Fibroblast of lung (primary cell): Measurements from ENCODE around the gene ATP8A1. TPM values are rescaled to one million over a fixed set of nuclear protein-coding genes. Genes with fewer than 3 reads are reported as not detected.

Source experiments
- DNase-seq, 2 donors: peaks; one replicate each; pipeline versions ENCODE4 v3.0.0 to v3.0.0-alpha.2; 2010; ENCODE audit warnings: low read depth in 2 of 2
- H2AFZ ChIP-seq: 2 replicates; pipeline ENCODE4 v1.5.1; 2012; ENCODE audit warnings: low read length, control low read depth, inconsistent platforms
- H3K27ac ChIP-seq: 2 replicates; pipeline ENCODE4 v1.5.1; 2011; ENCODE audit warnings: low read length, control low read depth; ENCODE audit not compliant: insufficient read depth
- H3K27me3 ChIP-seq: 2 replicates; pipeline ENCODE4 v1.5.1; 2011; ENCODE audit warnings: mild to moderate bottlenecking, low read length; ENCODE audit not compliant: control insufficient read depth, insufficient read depth
- H3K36me3 ChIP-seq: 2 replicates; pipeline ENCODE4 v1.5.1; 2011; ENCODE audit warnings: low read length; ENCODE audit not compliant: control insufficient read depth, insufficient read depth
- H3K4me1 ChIP-seq: 2 replicates; pipeline ENCODE4 v1.5.1; 2011; ENCODE audit warnings: low read length; ENCODE audit not compliant: control insufficient read depth, insufficient read depth; ENCODE audit errors: extremely low read depth
- H3K4me2 ChIP-seq: 2 replicates; pipeline ENCODE4 v1.5.1; 2011; ENCODE audit warnings: low read length, control low read depth; ENCODE audit not compliant: insufficient read depth; ENCODE audit errors: extremely low read depth
- H3K4me3 ChIP-seq, 4 experiments: fragments of 200-600 bp in 1 of 4; sonication (generic) in 1 of 4; replicated peaks in 1 of 4; 2 replicates each; pipeline ENCODE4 v1.5.1; 2011 to 2016; ENCODE audit warnings: low read length in 4 of 4, low read depth in 3 of 4, mild to moderate bottlenecking in 3 of 4, control low read depth in 2 of 4, inconsistent platforms in 1 of 4, mixed read lengths in 1 of 4; ENCODE audit not compliant: insufficient read depth in 1 of 4; ENCODE audit errors: control extremely low read depth in 1 of 4
- H3K79me2 ChIP-seq: 2 replicates; pipeline ENCODE4 v1.5.1; 2012; ENCODE audit warnings: mild to moderate bottlenecking, low read length, inconsistent platforms; ENCODE audit not compliant: control insufficient read depth, insufficient read depth
- H3K9ac ChIP-seq: 2 replicates; pipeline ENCODE4 v1.5.1; 2011; ENCODE audit warnings: mild to moderate bottlenecking, low read length, control low read depth; ENCODE audit not compliant: insufficient read depth
- H3K9me3 ChIP-seq: 2 replicates; pipeline ENCODE4 v1.5.1; 2012; ENCODE audit warnings: low read depth, low read length; ENCODE audit not compliant: control insufficient read depth, insufficient read depth
- H4K20me1 ChIP-seq: 2 replicates; pipeline ENCODE4 v1.5.1; 2011; ENCODE audit warnings: low read length; ENCODE audit not compliant: control insufficient read depth, insufficient read depth; ENCODE audit errors: extremely low read depth
- EZH2 ChIP-seq: IDR thresholded peaks from 2 replicates; pipeline ENCODE4 v1.5.1; 2012; ENCODE audit warnings: low read length, control low read depth, mild to moderate bottlenecking; ENCODE audit errors: missing control alignments
- polyA plus RNA-seq, 2 donors: library from polyadenylated mRNA; depleted of rRNA in 1 of 2; stranded (reverse) in 1 of 2; unstranded in 1 of 2; fragments of >200 nt; gene quantifications; 2 replicates each; pipeline ENCODE4 v1.2.1, GENCODE V29; 2011 to 2012; ENCODE audit warnings: missing spikeins in 1 of 2
- total RNA-seq: library from RNA; depleted of rRNA; stranded (reverse); fragments of >200 nt; gene quantifications from 2 replicates; pipeline ENCODE4 v1.2.1, GENCODE V29; 2014
- TF ChIP-seq, protein P1 (sequence below), 2 donors: IDR thresholded peaks in 1 of 2; conservative IDR thresholded peaks in 1 of 2; 1 replicate in 1 of 2; 2 replicates in 1 of 2; pipeline ENCODE4 v1.5.1; 2011 to 2012; ENCODE audit warnings: low read length in 2 of 2, control low read depth in 1 of 2, inconsistent platforms in 1 of 2, low read depth in 1 of 2, mild to moderate bottlenecking in 1 of 2

Gene ATP8A1
- total and polyA plus RNA-seq, 2 donors (not counting 1 experiment from before 2014, with no cell fraction given), result 0.36 to 4.8 TPM

DNA sequence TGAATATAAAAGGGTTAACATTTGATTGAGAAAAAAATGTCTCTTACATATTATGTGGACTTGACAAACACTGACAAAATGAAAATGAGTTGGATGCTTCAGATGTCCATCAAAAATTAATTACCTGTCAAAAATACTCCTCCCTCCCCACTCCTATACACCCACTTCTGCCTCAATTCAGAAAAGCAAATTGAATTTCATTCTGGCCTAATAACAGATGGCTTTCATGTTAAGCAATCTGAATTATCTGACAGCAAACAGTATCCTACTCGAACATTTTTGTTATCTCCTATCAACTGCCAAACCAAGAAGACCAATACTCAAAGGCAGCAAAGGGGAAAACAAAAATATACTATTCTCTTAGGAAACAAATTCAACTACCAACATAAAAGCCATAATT is 44.0 kb downstream of the ATP8A1 start:
- no peak overlapping the region for H3K4me3 ChIP-seq
- TF ChIP-seq, protein P1, sequence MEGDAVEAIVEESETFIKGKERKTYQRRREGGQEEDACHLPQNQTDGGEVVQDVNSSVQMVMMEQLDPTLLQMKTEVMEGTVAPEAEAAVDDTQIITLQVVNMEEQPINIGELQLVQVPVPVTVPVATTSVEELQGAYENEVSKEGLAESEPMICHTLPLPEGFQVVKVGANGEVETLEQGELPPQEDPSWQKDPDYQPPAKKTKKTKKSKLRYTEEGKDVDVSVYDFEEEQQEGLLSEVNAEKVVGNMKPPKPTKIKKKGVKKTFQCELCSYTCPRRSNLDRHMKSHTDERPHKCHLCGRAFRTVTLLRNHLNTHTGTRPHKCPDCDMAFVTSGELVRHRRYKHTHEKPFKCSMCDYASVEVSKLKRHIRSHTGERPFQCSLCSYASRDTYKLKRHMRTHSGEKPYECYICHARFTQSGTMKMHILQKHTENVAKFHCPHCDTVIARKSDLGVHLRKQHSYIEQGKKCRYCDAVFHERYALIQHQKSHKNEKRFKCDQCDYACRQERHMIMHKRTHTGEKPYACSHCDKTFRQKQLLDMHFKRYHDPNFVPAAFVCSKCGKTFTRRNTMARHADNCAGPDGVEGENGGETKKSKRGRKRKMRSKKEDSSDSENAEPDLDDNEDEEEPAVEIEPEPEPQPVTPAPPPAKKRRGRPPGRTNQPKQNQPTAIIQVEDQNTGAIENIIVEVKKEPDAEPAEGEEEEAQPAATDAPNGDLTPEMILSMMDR (conservative IDR thresholded peaks at IDR 0.05 in 1 of 2, IDR thresholded peaks at IDR 0.05 in 1 of 2; ENCODE audit: low read depth in 1 of 2, low read length in 2 of 2), result no peak
- TF ChIP-seq EZH2, result no peak
- H3K4me1 ChIP-seq, result no peaks in the 10 kb centered on the region
- no peaks in the 10 kb centered on the region for H3K79me2 ChIP-seq
- no peaks in the 10 kb centered on the region for H4K20me1 ChIP-seq
- no peak overlapping the region for H3K27ac ChIP-seq
- no peaks in the 10 kb centered on the region for H3K9me3 ChIP-seq
- no peak overlapping the region for H3K4me2 ChIP-seq
- no peak overlapping the region for H3K9ac ChIP-seq
- no peak overlapping the region for H2AFZ ChIP-seq
- no peaks in the 10 kb centered on the region for H3K36me3 ChIP-seq
- no peak for DNase-seq
- H3K27me3 ChIP-seq, result no peaks in the 10 kb centered on the region

DNA sequence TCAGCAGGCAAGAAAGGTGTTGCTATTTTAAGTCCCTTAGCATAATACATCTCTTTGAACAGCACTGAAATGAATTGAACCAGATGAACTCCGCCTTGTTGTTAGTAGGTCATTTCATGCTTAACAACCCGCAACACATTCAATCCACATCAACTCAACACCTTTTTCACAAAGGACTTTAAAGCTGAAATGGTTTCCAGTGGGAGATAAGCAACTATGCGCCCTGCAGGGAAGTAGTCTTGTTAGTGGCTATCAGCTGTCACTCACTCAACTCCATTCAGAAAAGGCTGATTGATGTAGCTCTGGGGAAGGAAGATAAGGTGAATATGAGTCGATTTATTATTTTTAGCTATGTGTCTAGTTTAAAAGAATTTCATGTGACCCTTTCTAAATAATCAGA is 46.0 kb downstream of the ATP8A1 start:
- Histone ChIP-seq H3K9ac (no peak overlapping the region), H3K79me2 (no peaks in the 10 kb centered on the region), H2AFZ (no peak overlapping the region), H3K36me3 (no peaks in the 10 kb centered on the region), H4K20me1 (no peaks in the 10 kb centered on the region), H3K4me1 (no peaks in the 10 kb centered on the region), H3K27ac (no peak overlapping the region), H3K27me3 (no peaks in the 10 kb centered on the region), H3K4me2 (no peak overlapping the region), H3K4me3 (no peak overlapping the region), H3K9me3 (no peaks in the 10 kb centered on the region)
- DNase-seq, result no peak
- TF ChIP-seq, protein P1 (conservative IDR thresholded peaks at IDR 0.05 in 1 of 2, IDR thresholded peaks at IDR 0.05 in 1 of 2; ENCODE audit: low read depth in 1 of 2, low read length in 2 of 2), result no peak
- no peak for TF ChIP-seq EZH2

DNA sequence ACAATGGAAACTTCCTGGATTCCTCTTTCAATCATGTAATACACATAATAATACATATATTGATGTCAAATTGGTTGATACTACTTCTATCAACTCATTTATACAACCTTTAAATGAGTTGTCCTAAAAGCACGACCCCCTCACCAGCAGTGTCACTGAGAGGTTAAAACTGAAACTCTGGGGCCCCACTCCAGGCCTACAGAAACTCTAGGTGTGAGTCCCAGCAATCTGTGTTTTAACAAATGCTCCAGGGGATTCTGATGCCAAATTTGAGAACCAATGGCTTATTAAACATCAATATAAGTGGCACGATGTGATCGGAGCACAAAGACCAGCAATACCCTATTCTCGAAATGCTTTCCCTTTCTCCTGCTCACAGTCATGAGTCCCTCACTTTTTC is 47.9 kb downstream of the ATP8A1 start:
- no peaks in the 10 kb centered on the region for H3K9me3 ChIP-seq
- H3K4me1 ChIP-seq, result no peaks in the 10 kb centered on the region
- no peak overlapping the region for H2AFZ ChIP-seq
- H3K27ac ChIP-seq, result no peak overlapping the region
- TF ChIP-seq, protein P1 (conservative IDR thresholded peaks at IDR 0.05 in 1 of 2, IDR thresholded peaks at IDR 0.05 in 1 of 2; ENCODE audit: low read depth in 1 of 2, low read length in 2 of 2), result no peak
- TF ChIP-seq EZH2, result no peak
- DNase-seq, result no peak
- H3K79me2 ChIP-seq, result no peaks in the 10 kb centered on the region
- H3K4me2 ChIP-seq, result no peak overlapping the region
- H4K20me1 ChIP-seq, result no peaks in the 10 kb centered on the region
- H3K27me3 ChIP-seq, result no peaks in the 10 kb centered on the region
- no peak overlapping the region for H3K4me3 ChIP-seq
- H3K9ac ChIP-seq, result no peak overlapping the region
- H3K36me3 ChIP-seq, result no peaks in the 10 kb centered on the region
